ENCODE measurements around the gene HCRTR1.

Gene HCRTR1

DNA sequence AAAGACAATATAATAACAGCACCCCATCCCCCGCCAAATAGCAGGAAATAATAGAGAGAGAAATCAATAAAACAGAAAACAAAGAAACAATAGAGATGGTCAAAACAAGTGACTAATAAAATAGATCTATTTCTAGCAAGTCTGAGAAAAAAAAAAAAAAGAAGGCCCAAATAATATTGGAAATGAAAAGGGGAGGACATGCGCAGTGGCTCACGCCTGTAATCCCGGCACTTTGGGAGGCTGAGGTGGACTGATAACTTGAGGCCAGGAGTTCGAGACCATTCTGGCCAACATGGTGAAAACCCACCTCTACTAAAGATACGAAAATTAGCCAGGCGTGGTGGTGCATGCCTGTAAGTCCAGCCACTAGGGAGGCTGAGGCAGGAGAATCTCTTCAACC lies 18.5 kb upstream of the HCRTR1 start:
- FAIRE-seq = no peak

DNA sequence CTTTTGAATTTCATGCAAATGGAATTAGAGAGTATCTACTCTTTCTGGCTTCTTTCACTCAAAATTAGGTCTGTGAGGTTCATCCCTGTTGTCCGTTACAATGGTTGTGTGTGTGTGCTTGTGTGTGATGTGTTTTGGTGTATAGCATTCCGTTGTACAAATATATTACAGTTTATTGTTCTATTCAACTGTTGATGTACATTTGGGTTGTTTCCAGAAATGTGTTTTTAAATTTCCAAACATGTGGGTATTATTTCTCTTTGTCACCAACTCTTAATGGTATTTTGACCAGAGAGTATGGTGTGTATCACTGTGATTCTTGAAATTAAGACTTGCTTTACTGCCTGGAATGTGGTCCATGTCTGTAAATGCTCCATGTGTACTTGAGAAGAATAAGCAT lies 16.8 kb upstream of the HCRTR1 start:
- FAIRE-seq = no peak

DNA sequence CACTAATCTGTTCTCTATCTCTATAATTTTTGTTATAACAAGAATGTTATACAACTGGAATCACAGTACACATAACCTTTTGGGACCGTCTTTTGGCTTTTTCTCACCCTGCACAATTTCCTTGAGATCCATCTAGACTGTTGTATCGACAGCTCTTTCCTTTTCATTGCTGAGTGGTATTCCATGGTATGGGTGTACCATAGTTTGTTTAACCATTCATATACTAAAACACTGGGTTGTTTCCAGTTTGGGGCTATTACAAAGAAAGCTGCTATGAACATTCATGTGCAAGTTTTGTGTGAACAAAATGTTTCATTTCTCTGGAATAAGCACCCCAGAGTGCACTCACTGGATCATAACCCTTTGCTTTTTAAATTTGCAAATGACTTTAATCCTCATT lies 15.4 kb upstream of the HCRTR1 start:
- no peak for FAIRE-seq

DNA sequence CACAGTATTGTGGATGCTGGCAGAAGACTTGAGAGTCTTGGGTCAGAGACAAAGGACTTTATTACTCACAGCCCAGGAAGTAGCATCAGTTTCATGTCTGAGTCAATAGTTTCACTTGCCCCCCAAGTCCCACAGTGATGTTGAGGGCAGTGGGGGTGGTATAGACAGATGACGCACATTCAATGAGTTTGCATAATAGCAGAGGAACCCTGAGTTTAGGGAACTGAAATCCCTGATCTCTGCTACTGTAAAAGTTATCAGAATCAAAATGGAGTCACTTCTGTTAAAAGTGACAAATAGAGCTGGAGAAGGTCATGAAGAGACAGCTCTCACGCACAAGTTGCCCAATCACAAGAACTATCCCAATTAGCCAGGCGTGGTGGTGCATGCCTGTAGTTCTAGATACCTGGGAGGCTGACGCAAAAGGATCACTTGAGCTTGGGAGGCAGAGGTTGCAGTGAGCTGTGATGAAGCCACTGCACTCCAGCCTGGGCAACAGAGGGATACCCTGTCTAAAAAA lies 11.5 kb upstream of the HCRTR1 start:
- no peak for FAIRE-seq

DNA sequence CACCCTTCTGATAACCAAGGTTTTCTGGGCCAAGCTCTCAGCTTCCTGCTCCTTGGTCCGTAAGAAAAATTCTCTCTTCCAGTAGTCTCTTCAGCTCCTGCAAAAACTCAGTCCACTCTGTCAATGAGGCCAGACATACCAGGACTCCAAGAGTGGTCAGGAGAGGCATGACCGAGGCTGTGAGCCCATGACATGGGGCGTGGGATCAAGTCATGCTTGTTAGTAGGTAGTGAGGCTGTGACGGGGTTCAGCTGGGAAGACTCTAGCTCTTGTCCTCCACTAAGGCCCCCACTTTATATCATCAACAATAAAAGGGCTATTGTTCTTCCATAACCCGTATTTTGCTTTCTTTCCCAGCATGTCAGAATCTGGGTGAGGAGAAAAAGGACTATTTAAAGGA lies 10.1 kb upstream of the HCRTR1 start:
- FAIRE-seq = no peak

DNA sequence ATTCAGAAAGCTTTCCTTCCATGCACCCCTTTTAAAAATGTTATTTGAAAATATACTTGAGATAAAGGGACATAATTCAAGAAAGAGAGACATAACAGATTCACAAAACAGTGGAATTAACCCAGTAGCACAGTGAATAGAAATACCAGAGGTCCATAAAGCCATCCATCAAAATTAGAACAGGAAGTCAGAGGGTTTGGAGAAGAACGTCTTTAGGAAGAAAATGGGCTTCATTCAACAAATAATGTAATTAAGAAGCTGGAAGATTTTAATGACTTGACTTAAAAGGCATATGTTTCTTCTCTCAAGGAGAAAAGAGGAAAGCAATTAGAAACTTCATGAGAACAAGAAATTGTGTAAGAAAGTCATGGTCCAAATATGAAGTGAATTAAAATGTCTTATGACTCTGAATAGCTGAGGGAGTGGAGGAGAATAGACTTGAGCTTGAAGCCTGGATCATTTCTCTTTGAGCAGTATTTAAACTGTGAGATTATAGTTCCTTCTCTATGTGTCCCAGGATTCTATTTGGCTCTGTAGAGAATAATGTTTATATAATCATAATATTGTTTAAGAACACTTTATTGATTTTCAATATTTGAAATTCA lies 7.9 kb upstream of the HCRTR1 start:
- no peak for FAIRE-seq

DNA sequence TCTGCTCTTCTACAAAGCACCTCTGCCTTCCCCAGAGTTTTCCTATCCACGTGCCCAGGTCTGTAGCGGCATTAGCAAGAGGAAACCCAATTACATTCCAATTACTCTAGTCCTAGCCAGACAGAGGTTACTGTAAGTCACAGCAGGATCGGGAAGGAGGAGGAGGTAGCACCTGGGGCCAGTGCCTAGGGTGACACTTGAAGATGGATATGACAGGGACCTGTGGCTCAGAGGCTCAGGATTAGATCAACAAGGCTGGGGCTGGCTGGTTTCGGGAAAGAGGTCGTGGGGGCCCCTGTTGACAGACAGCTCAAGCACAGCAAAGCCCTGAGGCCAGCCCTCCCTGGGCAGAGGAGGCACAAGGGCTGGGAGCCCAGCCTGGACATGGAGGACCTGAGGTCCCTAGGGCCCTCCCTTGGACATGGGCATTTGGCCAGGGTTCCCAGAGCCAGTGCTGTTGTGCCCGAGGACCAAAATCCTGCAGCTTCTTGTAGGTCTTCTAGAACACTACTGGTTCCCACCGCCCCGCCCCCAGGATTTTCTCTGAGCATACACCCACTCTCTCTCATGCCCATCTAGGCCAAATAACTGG lies 3.0 kb upstream of the HCRTR1 start:
- no peak for FAIRE-seq

DNA sequence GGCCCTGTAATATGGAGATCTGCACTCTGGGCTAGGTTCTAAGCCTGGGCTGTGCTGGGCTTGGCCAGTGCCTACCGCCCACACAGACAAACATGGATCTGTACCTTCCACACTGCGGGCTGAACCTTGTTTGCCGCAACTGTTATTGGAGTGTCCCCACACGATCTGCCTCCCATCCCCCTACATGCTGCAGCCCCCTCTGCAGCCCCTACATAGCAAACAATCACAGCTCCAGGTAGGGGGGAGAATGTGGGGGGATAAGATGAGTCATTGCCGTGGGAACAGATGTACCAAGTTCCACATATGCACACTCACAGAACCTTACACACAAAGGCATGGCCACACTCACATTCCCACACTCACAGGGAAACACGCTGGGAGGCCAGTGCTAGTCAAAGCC lies 2.1 kb upstream of the HCRTR1 start:
- FAIRE-seq = no peak

DNA sequence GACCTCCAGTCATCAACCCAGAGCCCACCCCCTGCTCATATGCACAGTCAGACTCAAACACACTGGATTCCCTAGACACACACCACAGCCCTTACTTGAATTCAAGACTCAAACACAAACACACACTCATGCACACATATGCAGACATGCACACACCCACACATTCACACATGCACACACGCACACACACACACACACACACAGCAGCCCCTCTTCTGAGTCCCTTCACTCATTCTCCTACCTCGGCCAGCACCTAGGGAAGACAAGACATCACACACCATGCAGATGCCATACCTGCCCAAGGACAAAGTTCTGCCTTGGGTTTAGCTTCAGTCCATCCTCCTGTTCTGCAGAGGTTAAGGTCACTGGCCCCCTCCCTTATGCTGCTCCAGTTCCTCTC lies 1.6 kb upstream of the HCRTR1 start:
- FAIRE-seq = no peak

DNA sequence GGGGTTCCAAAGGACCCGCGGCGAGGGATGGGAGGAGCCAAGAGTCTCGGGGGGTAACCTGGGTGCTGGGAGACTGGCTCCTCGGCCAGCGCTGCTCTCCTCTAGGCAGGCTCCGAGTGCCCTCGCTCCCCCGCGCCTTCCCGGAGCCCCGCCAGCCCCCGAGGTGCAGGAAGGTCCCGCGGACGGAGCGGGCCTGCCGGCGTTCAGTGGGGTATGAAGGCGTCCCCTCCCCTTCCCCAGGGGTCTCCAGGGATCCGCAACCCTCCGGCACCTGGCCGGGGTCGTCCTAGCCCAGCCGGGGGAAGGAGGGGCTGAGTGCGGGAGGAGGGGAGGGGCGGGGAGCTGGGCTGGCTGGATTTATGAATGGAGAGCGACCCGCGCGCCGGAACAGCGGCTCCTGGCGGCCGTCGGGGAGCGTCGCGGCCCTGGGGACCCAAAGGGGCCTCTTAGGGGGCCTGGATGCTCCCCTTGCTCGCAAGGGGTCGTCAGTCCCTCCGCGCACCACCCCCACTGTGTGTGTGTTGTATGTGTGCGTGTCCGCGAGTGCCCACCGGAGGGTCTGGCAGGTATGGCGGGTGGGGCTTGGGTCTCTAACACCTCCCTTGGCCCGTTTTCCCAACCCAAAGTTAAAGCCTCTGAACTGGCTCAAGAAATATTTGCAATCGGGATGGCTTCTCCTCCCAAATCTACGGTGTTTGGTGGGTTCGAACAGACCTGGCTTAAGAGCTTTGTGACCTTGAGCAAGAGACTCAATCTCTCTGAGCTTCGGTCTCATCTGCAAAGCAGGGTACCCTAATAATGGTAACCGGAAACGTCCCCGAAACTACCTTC lies 642 bp downstream of the HCRTR1 start:
- no peak for FAIRE-seq

DNA sequence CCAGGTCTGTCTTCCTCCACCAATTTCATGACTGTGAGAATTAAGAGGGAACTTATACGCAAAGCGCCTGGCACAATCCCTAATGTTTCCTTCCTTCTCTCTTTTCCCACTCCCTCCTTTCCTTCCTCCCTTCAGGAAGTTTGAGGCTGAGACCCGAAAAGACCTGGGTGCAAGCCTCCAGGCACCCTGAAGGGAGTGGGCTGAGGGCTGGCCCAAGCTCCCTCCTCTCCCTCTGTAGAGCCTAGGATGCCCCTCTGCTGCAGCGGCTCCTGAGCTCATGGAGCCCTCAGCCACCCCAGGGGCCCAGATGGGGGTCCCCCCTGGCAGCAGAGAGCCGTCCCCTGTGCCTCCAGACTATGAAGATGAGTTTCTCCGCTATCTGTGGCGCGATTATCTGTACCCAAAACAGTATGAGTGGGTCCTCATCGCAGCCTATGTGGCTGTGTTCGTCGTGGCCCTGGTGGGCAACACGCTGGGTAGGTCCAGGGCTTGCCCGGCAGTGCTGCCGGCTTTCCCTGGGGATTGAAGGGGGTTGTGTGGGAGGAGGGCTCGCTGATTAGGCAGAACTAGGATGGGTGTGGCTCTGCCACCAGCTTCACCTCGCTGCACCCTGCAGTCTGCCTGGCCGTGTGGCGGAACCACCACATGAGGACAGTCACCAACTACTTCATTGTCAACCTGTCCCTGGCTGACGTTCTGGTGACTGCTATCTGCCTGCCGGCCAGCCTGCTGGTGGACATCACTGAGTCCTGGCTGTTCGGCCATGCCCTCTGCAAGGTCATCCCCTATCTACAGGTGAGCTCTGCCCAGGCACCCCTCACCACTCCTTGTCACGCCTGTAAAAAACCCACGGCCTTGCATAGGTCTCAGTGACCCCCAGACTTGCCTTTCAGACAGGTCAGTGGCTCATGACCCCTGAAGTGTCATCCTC lies 1.7 kb downstream of the HCRTR1 start:
- FAIRE-seq = no peak

DNA sequence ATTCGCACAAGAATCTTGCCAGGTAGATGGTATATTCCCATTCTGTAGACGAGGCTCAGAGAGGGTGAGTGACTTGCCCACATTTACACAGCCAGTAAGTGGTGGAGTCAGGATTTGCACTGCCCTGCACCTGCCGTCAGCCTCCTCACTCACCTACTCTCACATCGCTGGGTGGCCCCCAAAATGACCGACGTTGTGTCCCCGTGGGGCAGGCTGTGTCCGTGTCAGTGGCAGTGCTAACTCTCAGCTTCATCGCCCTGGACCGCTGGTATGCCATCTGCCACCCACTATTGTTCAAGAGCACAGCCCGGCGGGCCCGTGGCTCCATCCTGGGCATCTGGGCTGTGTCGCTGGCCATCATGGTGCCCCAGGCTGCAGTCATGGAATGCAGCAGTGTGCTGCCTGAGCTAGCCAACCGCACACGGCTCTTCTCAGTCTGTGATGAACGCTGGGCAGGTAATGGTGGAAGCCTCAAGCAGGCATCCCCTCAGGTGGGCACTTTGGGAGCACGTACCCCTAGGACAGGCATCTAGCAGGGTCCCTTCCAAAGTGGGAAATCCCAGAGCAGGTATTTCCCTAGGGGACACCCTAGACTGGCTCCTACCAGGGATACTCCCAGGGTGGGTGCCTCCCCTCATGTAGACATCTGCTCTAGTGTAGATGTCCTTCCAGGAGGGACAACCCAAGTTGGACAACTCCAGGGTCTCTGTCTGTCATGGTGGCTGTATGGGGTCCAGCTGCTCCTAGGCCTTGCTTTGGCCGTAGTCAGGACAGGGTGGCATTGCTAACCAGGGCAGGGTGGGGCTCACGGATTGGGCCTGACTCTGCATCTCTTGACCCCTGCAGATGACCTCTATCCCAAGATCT lies 3.4 kb downstream of the HCRTR1 start:
- no peak for FAIRE-seq

DNA sequence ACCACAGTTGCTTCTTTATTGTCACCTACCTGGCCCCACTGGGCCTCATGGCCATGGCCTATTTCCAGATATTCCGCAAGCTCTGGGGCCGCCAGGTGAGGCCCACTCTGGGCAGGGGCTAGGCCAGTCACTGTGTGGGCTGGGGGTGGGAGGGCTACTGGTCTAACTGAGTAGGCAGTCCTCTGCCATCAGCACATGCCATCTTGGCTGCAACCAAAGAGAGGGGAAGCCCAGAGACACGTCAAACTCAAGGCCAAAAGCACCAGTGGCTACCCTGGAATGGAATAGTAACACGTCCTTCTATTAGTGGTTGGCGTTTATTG lies 4.0 kb downstream of the HCRTR1 start:
- FAIRE-seq = no peak

DNA sequence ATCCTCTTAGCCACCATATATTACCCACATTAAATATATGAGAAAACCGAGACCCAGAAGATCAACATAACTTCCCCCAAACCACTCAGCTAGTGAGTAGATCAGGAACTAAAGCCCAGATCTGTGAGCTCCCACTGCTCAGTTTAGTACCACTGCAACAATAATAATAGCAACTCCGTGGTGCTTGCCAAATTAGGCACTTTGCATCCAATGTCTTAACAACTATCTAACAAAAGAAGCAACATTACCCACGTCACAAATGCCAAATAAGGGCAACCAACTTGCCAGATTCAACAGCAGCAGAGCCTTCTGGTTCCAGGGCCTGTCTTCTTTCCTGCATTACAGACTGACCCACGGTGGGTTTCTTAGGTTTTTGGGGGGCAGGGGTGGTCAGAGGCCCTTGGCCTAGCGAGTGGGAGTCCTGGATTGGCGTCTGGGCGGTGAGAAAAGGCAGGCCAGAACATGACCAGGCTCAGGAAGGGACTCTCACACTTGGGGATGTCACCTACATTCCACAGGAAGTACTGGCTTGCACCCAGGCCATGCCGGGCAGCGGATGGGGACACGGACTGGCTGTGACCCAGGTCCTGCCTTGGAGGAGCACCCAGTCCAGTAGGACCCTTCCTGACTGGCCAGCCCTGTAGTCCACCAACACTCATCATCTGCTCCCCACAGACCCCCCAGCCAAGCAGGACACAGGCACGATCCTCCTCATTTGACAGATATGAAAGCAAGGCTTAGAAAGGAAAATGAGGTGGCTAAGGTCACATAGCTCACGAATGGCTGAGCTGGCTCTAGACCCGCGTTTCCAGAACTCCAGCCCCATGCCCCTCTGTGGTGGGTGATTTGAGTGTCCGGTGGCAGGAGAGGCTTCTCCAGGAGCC lies 4.6 kb downstream of the HCRTR1 start:
- FAIRE-seq = no peak

DNA sequence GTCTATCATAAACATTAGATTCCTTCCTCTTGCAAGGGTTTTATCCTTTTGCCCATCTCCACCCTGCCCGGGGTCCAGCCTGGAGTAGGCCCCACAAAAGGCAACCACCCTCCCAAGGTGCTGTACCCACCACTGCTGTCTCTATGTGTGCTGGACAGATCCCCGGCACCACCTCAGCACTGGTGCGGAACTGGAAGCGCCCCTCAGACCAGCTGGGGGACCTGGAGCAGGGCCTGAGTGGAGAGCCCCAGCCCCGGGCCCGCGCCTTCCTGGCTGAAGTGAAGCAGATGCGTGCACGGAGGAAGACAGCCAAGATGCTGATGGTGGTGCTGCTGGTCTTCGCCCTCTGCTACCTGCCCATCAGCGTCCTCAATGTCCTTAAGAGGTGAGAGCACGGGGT lies 5.9 kb downstream of the HCRTR1 start:
- FAIRE-seq = no peak

DNA sequence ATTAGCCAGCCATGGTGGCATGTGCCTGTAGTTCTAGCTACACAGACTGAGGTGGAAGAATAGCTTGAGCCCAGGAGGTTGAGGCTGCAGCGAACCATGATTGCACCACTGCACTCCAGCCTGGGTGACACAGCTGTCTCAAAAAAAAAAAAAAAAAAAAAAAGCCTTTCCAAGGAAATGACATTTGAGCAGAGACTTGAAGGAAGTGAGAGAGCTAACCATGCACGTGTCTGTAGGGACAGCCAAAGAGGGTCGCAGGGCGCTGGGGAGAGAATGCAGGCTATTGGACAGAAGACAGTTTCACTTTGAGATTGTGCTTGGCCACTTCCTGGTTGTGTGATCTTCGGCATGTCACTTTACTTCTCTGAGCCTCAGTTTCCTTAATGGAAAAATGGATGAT lies 6.8 kb downstream of the HCRTR1 start:
- no peak for FAIRE-seq

DNA sequence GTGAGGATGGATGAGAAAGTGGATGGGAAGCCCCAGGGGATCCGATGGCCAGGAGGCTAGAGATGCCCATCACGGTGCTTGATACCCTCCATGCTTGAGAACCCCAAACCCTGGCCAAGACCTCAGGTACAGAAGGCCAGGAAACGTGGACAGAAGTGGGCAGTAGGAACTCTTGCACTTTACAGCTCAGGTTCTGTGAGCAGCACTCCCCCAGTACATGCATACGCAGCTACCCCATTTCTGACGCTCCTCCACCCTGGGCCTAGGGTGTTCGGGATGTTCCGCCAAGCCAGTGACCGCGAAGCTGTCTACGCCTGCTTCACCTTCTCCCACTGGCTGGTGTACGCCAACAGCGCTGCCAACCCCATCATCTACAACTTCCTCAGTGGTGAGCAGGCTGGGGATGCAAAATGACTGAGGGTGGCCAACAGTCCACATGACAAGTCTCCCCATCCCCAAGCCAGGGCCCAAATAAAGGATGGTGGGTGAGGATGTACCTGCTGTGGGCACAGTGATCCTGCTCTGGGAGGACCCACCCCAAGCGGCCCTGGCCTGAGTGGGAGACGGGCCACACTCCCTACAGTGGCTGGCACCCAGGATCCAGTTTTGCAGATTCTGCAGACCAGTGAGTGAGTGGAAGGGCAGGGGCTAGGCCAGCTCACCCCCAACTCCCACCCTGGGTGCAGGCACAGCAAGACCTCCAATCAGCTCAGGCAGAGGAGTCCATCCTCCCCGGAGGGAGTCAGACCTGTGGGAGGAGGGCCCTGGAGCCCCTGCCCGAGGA lies 7.4 kb downstream of the HCRTR1 start:
- no peak for FAIRE-seq

DNA sequence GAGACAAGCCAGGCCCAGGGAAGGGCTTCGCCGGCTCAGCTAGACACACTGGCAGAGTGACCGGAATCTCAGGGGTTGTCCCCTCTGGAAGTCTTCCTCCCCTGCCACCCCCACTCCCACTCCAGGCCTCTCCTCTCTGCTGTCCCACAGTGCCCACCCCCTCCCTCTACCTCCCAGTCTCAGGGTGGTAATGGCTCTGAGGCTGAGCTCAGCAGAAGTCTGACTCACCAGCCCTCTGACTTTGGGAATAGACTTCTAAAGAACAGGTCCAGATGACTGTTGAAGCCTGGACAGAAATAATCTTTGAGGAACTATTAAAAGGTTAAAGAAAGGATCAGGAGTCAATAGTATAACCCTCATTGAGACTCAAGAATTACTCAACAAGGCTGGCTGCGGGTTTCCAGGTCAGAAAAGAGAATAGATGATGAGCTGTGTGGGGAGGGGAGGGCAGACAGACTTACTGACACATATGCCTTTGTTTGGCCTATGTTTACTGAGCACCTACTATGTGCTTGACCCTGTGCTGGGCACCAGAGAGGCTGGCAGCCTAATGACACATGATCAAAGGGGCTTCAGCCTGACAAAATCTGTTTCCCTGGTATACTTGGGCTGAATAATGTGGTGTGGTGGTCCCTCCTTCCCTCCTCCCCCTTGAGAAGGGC lies 8.2 kb downstream of the HCRTR1 start:
- FAIRE-seq = no peak

Measured in colon (tissue), 2 donors.